ENCODE measurements around the gene ADAMTS17.

GRCh38 chr15:100008258-100008657 lies 333.5 kb downstream of the ADAMTS17 start:
- TF ChIP-seq CEBPB (IDR thresholded peaks at IDR 0.05) (no peak), SREBF2 (IDR thresholded peaks at IDR 0.05) (no peak), ZSCAN20 (CRISPR knock-in tag; IDR thresholded peaks at IDR 0.05) (no peak), POLR2A (IDR thresholded peaks at IDR 0.05; ENCODE audit: low read length) (no peak), PHF8 (IDR thresholded peaks at IDR 0.05; ENCODE audit: borderline replicate concordance, low read depth) (no peak), HEYL (CRISPR knock-in tag; IDR thresholded peaks at IDR 0.05) (no peak), HDAC2 (IDR thresholded peaks at IDR 0.05) (no peak)
- TF ChIP-seq, protein P1, sequence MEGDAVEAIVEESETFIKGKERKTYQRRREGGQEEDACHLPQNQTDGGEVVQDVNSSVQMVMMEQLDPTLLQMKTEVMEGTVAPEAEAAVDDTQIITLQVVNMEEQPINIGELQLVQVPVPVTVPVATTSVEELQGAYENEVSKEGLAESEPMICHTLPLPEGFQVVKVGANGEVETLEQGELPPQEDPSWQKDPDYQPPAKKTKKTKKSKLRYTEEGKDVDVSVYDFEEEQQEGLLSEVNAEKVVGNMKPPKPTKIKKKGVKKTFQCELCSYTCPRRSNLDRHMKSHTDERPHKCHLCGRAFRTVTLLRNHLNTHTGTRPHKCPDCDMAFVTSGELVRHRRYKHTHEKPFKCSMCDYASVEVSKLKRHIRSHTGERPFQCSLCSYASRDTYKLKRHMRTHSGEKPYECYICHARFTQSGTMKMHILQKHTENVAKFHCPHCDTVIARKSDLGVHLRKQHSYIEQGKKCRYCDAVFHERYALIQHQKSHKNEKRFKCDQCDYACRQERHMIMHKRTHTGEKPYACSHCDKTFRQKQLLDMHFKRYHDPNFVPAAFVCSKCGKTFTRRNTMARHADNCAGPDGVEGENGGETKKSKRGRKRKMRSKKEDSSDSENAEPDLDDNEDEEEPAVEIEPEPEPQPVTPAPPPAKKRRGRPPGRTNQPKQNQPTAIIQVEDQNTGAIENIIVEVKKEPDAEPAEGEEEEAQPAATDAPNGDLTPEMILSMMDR (IDR thresholded peaks at IDR 0.05): no peak
- TF ChIP-seq, protein P2, sequence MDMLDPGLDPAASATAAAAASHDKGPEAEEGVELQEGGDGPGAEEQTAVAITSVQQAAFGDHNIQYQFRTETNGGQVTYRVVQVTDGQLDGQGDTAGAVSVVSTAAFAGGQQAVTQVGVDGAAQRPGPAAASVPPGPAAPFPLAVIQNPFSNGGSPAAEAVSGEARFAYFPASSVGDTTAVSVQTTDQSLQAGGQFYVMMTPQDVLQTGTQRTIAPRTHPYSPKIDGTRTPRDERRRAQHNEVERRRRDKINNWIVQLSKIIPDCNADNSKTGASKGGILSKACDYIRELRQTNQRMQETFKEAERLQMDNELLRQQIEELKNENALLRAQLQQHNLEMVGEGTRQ (IDR thresholded peaks at IDR 0.05): no peak
- TF ChIP-seq, protein P3, sequence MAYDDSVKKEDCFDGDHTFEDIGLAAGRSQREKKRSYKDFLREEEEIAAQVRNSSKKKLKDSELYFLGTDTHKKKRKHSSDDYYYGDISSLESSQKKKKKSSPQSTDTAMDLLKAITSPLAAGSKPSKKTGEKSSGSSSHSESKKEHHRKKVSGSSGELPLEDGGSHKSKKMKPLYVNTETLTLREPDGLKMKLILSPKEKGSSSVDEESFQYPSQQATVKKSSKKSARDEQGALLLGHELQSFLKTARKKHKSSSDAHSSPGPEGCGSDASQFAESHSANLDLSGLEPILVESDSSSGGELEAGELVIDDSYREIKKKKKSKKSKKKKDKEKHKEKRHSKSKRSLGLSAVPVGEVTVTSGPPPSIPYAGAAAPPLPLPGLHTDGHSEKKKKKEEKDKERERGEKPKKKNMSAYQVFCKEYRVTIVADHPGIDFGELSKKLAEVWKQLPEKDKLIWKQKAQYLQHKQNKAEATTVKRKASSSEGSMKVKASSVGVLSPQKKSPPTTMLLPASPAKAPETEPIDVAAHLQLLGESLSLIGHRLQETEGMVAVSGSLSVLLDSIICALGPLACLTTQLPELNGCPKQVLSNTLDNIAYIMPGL (CRISPR knock-in tag; IDR thresholded peaks at IDR 0.05; ENCODE audit: borderline replicate concordance): no peak
- TF ChIP-seq, protein P4, sequence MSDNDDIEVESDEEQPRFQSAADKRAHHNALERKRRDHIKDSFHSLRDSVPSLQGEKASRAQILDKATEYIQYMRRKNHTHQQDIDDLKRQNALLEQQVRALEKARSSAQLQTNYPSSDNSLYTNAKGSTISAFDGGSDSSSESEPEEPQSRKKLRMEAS (IDR thresholded peaks at IDR 0.05): no peak

Measured in A549 (cell line).